Measurements from ENCODE around the gene UBR4. TPM values are rescaled to one million over a fixed set of nuclear protein-coding genes. Genes with fewer than 3 reads are reported as not detected.

UBR4 gene
- total and polyA plus RNA-seq, 7 donors = 89.9 to 185 (median 118) TPM

- ATAC-seq = no peak
- 73 to 90% (median 87%) methylated on average over 6 of the region's 6 CpGs for WGBS, 3 donors
- Histone ChIP-seq H3K36me3 (ENCODE audit: insufficient read depth in 1 of 2, low read depth in 1 of 2) (peaks cover 8 to 82% of the 10 kb centered on the region in 2 donors), H3K4me3 (no peak overlapping the region), H3K9me3 (no peaks in the 10 kb centered on the region), H3K27ac (peak overlapping the region; percentile 84), H3K27me3 (ENCODE audit: insufficient read depth in 3 of 3, low read length in 2 of 3) (no peaks in the 10 kb centered on the region), H3K4me1 (peaks cover 62% of the 10 kb centered on the region)
- intact Hi-C loops (cut with DNase I) = no loop called here
- DNase-seq = no peak
- no peak for TF ChIP-seq CTCF (IDR thresholded peaks at IDR 0.05)
Measured at GRCh38 chr1:19087017-19087736, 122.9 kb downstream of the UBR4 start.

GRCh38 chr1:19086176-19086875 lies 123.7 kb downstream of the UBR4 start:
- no peak for TF ChIP-seq CTCF (IDR thresholded peaks at IDR 0.05)
- intact Hi-C loops (cut with DNase I) = no loop called here
- peak overlapping the region; percentile 84 for H3K27ac ChIP-seq
- no peaks in the 10 kb centered on the region for H3K9me3 ChIP-seq
- 40 to 52% (median 43%) methylated on average over 18 to 21 of the region's 21 CpGs for WGBS, 3 donors
- peak; percentile 69 to 84 for DNase-seq
- H3K4me3 ChIP-seq = no peak overlapping the region
- peak; percentile 56 to 63 (median 59) for ATAC-seq
- peaks cover 54% of the 10 kb centered on the region for H3K4me1 ChIP-seq
- H3K27me3 ChIP-seq (ENCODE audit: insufficient read depth in 3 of 3, low read length in 2 of 3) = no peaks in the 10 kb centered on the region
- peaks cover 8 to 83% of the 10 kb centered on the region in 2 donors for H3K36me3 ChIP-seq (ENCODE audit: insufficient read depth in 1 of 2, low read depth in 1 of 2)

DNA sequence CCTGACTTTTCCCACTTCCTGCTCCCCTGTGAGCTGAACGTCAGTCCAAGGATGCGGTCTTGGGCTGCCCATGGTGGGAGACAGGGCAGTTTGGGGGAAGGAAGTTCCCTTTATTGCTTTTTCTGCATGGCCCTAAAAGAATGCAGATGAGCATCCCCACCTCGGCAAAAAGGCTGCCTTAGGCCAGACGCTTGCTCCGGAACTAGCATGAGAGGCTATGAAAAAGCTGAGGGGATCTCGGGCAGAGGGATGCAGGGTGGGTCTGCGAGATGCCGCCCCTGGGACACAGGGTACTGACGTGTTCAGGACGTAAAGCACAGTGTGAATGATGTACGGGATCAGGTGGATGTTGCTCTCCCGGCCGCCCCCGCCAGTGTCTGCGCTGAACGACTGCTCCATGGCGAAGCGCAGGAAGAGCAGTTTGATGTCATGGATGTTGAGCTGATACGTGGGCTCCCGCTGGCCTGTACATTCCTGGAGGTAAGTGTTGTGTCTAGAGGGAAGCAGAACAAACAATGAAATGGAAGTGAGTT lies 125.8 kb downstream of the UBR4 start:
- no peak for TF ChIP-seq CTCF (IDR thresholded peaks at IDR 0.05)
- ATAC-seq = no peak
- Histone ChIP-seq H3K4me1 (peaks cover 39% of the 10 kb centered on the region), H3K4me3 (no peak overlapping the region), H3K27me3 (ENCODE audit: insufficient read depth in 3 of 3, low read length in 2 of 3) (no peaks in the 10 kb centered on the region), H3K36me3 (ENCODE audit: insufficient read depth in 1 of 2, low read depth in 1 of 2) (peaks cover 10 to 99% of the 10 kb centered on the region in 2 donors), H3K27ac (no peak overlapping the region), H3K9me3 (no peaks in the 10 kb centered on the region)
- DNase-seq = no peak
- intact Hi-C loops (cut with DNase I) = no loop called here
- 89 to 94% (median 94%) methylated on average over 20 of the region's 20 CpGs for WGBS, 3 donors

- DNase-seq (no peak), ATAC-seq (no peak)
- no peak for TF ChIP-seq CTCF (IDR thresholded peaks at IDR 0.05)
- Histone ChIP-seq H3K9me3 (no peaks in the 10 kb centered on the region), H3K4me3 (no peak overlapping the region), H3K36me3 (ENCODE audit: insufficient read depth in 1 of 2, low read depth in 1 of 2) (peaks cover 8 to 99% of the 10 kb centered on the region in 2 donors), H3K4me1 (peaks cover 29% of the 10 kb centered on the region), H3K27me3 (ENCODE audit: insufficient read depth in 3 of 3, low read length in 2 of 3) (no peaks in the 10 kb centered on the region), H3K27ac (no peak overlapping the region)
- intact Hi-C loops (cut with DNase I) = no loop called here
- WGBS, 3 donors = 75 to 83% (median 82%) methylated on average over 7 of the region's 7 CpGs
Measured at GRCh38 chr1:19083081-19083480, 127.0 kb downstream of the UBR4 start.

Measured in psoas muscle (tissue), 8 donors.